H1 (cell line): ENCODE data around the gene C5. TPM values are rescaled to one million over a fixed set of nuclear protein-coding genes. Genes with fewer than 3 reads are reported as not detected.

ENCODE experiments used
- CTCF ChIA-PET: fragments of 300-600 bp; sonication (Branson Sonifier 250); formaldehyde crosslinking; loops from one replicate; lab custom pipeline; 2021; ENCODE audit not compliant: partially characterized antibody; lab: Charles Lee
- POLR2A ChIA-PET: fragments of 300-600 bp; sonication (Branson Sonifier 250); formaldehyde crosslinking; loops from one replicate; lab custom pipeline; 2021; ENCODE audit warnings: inconsistent platforms; ENCODE audit not compliant: partially characterized antibody; lab: Charles Lee
- DNase-seq, 2 experiments: peaks; one replicate each; pipeline versions ENCODE4 v3.0.0 to v3.0.0-alpha.2; 2010 to 2022; ENCODE audit warnings: low spot score in 2 of 2, low read depth in 1 of 2, mixed read lengths in 1 of 2
- FAIRE-seq: peaks from 2 replicates; lab custom pipeline; 2011; peaks lifted over from hg19 to GRCh38; lab: Jason Lieb, UNC
- H2AFZ ChIP-seq: 2 replicates; pipeline ENCODE4 v1.8.1; 2012; ENCODE audit warnings: low read length, inconsistent platforms
- H2AK5ac ChIP-seq: 2 replicates; pipeline ENCODE4 v1.6.1; 2013; ENCODE audit warnings: low read depth, low read length
- H2BK120ac ChIP-seq: replicated peaks from 2 replicates; pipeline ENCODE3; 2013; ENCODE audit warnings: low read depth, low read length, inconsistent platforms
- H2BK12ac ChIP-seq: 2 replicates; pipeline ENCODE4 v1.6.1; 2013; ENCODE audit warnings: low read depth, low read length
- H2BK15ac ChIP-seq: 2 replicates; pipeline ENCODE4 v1.6.1; 2013; ENCODE audit warnings: low read length
- H2BK20ac ChIP-seq: 2 replicates; pipeline ENCODE4 v1.6.1; 2013; ENCODE audit warnings: low read length
- H2BK5ac ChIP-seq: 2 replicates; pipeline ENCODE4 v1.6.1; 2013; ENCODE audit warnings: low read depth, low read length
- H3K14ac ChIP-seq: 2 replicates; pipeline ENCODE4 v1.6.1; 2013; ENCODE audit warnings: inconsistent platforms; ENCODE audit not compliant: insufficient read length
- H3K18ac ChIP-seq: 2 replicates; pipeline ENCODE4 v1.6.1; 2013; ENCODE audit warnings: low read length; ENCODE audit errors: extremely low read depth
- H3K23ac ChIP-seq: 2 replicates; pipeline ENCODE4 v1.6.1; 2013; ENCODE audit warnings: inconsistent platforms; ENCODE audit not compliant: insufficient read length
- H3K23me2 ChIP-seq: 2 replicates; pipeline ENCODE4 v1.6.1; 2013; ENCODE audit warnings: low read depth, low read length
- H3K27ac ChIP-seq: 2 replicates; pipeline ENCODE4 v1.6.1; 2011; ENCODE audit warnings: low read depth, low read length, inconsistent platforms
- H3K27me3 ChIP-seq, 4 experiments: replicated peaks in 1 of 4; 1 replicate in 1 of 4; 2 replicates in 3 of 4; pipeline versions ENCODE4 v1.6.1 to v1.8.1; 2011 to 2013; ENCODE audit warnings: low read length in 3 of 4, mild to moderate bottlenecking in 3 of 4, inconsistent platforms in 2 of 4, mixed read lengths in 2 of 4, moderate library complexity in 1 of 4; ENCODE audit not compliant: control insufficient read depth in 3 of 4, insufficient read depth in 3 of 4; ENCODE audit errors: extremely low read depth in 1 of 4
- H3K36me3 ChIP-seq, 4 experiments: 2 replicates each; pipeline versions ENCODE4 v1.6.1 to v1.8.1; 2011 to 2013; ENCODE audit warnings: mild to moderate bottlenecking in 4 of 4, low read length in 3 of 4, moderate library complexity in 2 of 4, control low read depth in 1 of 4, inconsistent platforms in 1 of 4; ENCODE audit not compliant: insufficient read depth in 4 of 4, control insufficient read depth in 2 of 4
- H3K4ac ChIP-seq: replicated peaks from 2 replicates; pipeline ENCODE3; 2013; ENCODE audit warnings: low read length, low read depth, mixed read lengths, inconsistent platforms; ENCODE audit not compliant: insufficient read length
- H3K4me1 ChIP-seq, 4 experiments: replicated peaks in 1 of 4; 1 replicate in 1 of 4; 2 replicates in 3 of 4; pipeline versions ENCODE4 v1.6.1 to v1.8.1; 2011 to 2013; ENCODE audit warnings: low read length in 3 of 4, inconsistent platforms in 2 of 4, mixed read lengths in 1 of 4; ENCODE audit not compliant: insufficient read depth in 4 of 4, control insufficient read depth in 3 of 4
- H3K4me2 ChIP-seq, 2 experiments: 2 replicates each; pipeline versions ENCODE4 v1.6.1 to v1.8.1; 2011 to 2013; ENCODE audit warnings: low read depth in 2 of 2, low read length in 2 of 2, control low read depth in 1 of 2, inconsistent platforms in 1 of 2, mild to moderate bottlenecking in 1 of 2; ENCODE audit not compliant: insufficient read depth in 1 of 2
- H3K4me3 ChIP-seq, 4 experiments: fragments of 200-600, 300-600 bp in 1 of 4; sonication (generic), shearing (Covaris generic), sonication (Bioruptor Twin) in 1 of 4; 2 replicates each; pipeline versions ENCODE4 v1.5.1 to v1.8.1; 2011 to 2016; ENCODE audit warnings: low read length in 4 of 4, low read depth in 3 of 4, control low read depth in 2 of 4, inconsistent platforms in 2 of 4, mild to moderate bottlenecking in 2 of 4, mixed read lengths in 1 of 4, moderate library complexity in 1 of 4; ENCODE audit not compliant: insufficient read depth in 2 of 4; ENCODE audit errors: extremely low read depth in 1 of 4
- H3K56ac ChIP-seq: replicated peaks from 2 replicates; pipeline ENCODE3; 2013; ENCODE audit warnings: low read depth, mild to moderate bottlenecking, mixed read lengths, low read length, inconsistent platforms; ENCODE audit not compliant: insufficient read length
- H3K79me1 ChIP-seq: 2 replicates; pipeline ENCODE4 v1.6.1; 2013; ENCODE audit warnings: low read depth, low read length, control low read depth
- H3K79me2 ChIP-seq, 2 experiments: 2 replicates each; pipeline versions ENCODE4 v1.6.1 to v1.8.1; 2012 to 2013; ENCODE audit warnings: low read length in 2 of 2, mild to moderate bottlenecking in 2 of 2, inconsistent platforms in 1 of 2; ENCODE audit not compliant: insufficient read depth in 2 of 2, control insufficient read depth in 1 of 2
- H3K9ac ChIP-seq, 4 experiments: replicated peaks in 1 of 4; 1 replicate in 1 of 4; 2 replicates in 3 of 4; pipeline versions ENCODE4 v1.6.1 to v1.8.1; 2011 to 2013; ENCODE audit warnings: low read depth in 3 of 4, low read length in 3 of 4, control low read depth in 2 of 4, mild to moderate bottlenecking in 2 of 4, moderate library complexity in 2 of 4, inconsistent platforms in 1 of 4; ENCODE audit errors: extremely low read depth in 1 of 4
- H3K9me3 ChIP-seq, 2 experiments: 2 replicates each; pipeline versions ENCODE4 v1.6.1 to v1.8.1; 2012 to 2013; ENCODE audit warnings: mild to moderate bottlenecking in 2 of 2, moderate library complexity in 2 of 2, control low read depth in 1 of 2, inconsistent platforms in 1 of 2, low read depth in 1 of 2, low read length in 1 of 2, mixed read lengths in 1 of 2; ENCODE audit not compliant: insufficient read depth in 2 of 2
- H4K20me1 ChIP-seq, 2 experiments: replicated peaks in 1 of 2; 2 replicates each; pipeline versions ENCODE3 to v1.8.1; 2011 to 2013; ENCODE audit warnings: inconsistent platforms in 2 of 2, low read length in 2 of 2, mild to moderate bottlenecking in 1 of 2; ENCODE audit not compliant: insufficient read depth in 2 of 2, control insufficient read depth in 1 of 2
- H4K5ac ChIP-seq: 2 replicates; pipeline ENCODE4 v1.6.1; 2013; ENCODE audit warnings: low read length, low read depth, mixed read lengths, inconsistent platforms; ENCODE audit not compliant: insufficient read length
- H4K8ac ChIP-seq: 2 replicates; pipeline ENCODE4 v1.8.0; 2013; ENCODE audit warnings: mild to moderate bottlenecking, moderate library complexity, low read length, inconsistent platforms; ENCODE audit not compliant: insufficient read depth; ENCODE audit errors: extremely low read depth
- H4K91ac ChIP-seq: replicated peaks from 2 replicates; pipeline ENCODE3; 2013; ENCODE audit warnings: low read length, mixed read lengths, inconsistent platforms; ENCODE audit not compliant: insufficient read length
- CBX8 ChIP-seq: fragments of 300-800, 300-1000 bp; sonication (generic); IDR thresholded peaks from 2 replicates; pipeline ENCODE4 v1.7.1; 2016; ENCODE audit warnings: low read depth, low read length, borderline replicate concordance
- EGR1 ChIP-seq: IDR thresholded peaks from 2 replicates; pipeline ENCODE4 v1.6.1; 2011; ENCODE audit warnings: low read depth, low read length, borderline replicate concordance
- EP300 ChIP-seq, 2 experiments: IDR thresholded peaks; 1 replicate in 1 of 2; 2 replicates in 1 of 2; pipeline ENCODE4 v1.6.1; 2011 to 2012; ENCODE audit warnings: low read depth in 2 of 2, low read length in 2 of 2, mild to moderate bottlenecking in 2 of 2, borderline replicate concordance in 1 of 2, inconsistent platforms in 1 of 2, moderate library complexity in 1 of 2
- EZH2 ChIP-seq: fragments of 200-600 bp; sonication (generic); IDR thresholded peaks from 2 replicates; pipeline ENCODE4 v1.7.1; 2012; ENCODE audit warnings: low read depth, mild to moderate bottlenecking, moderate library complexity, low read length, inconsistent platforms; ENCODE audit not compliant: severe bottlenecking
- GTF2F1 ChIP-seq: IDR thresholded peaks from 2 replicates; pipeline ENCODE4 v1.6.1; 2012; ENCODE audit warnings: low read depth, low read length, improper control_type of control experiment, borderline replicate concordance
- JUND ChIP-seq: IDR thresholded peaks from 2 replicates; pipeline ENCODE4 v1.6.1; 2011; ENCODE audit warnings: mild to moderate bottlenecking, improper control_type of control experiment, low read length
- MAFK ChIP-seq: IDR thresholded peaks from 2 replicates; pipeline ENCODE4 v1.6.1; 2012; ENCODE audit warnings: low read depth, mild to moderate bottlenecking, improper control_type of control experiment, low read length
- SP4 ChIP-seq: IDR thresholded peaks from 2 replicates; pipeline ENCODE4 v1.6.1; 2012; ENCODE audit warnings: low read length, inconsistent platforms
- TAF1 ChIP-seq: IDR thresholded peaks from 2 replicates; pipeline ENCODE4 v1.6.1; 2011; ENCODE audit warnings: mild to moderate bottlenecking, low read depth, low read length
- TCF12 ChIP-seq: IDR thresholded peaks from 2 replicates; pipeline ENCODE4 v1.6.1; 2011; ENCODE audit warnings: low read depth, mild to moderate bottlenecking, low read length
- YY1 ChIP-seq: IDR thresholded peaks from 2 replicates; pipeline ENCODE4 v1.6.1; 2011; ENCODE audit warnings: low read depth, mild to moderate bottlenecking, low read length
- WGBS, 2 experiments: shearing (Covaris generic) in 1 of 2; methylation state at CpG; one replicate each; pipeline versions ENCODE4 v1.1.6 to v1.1.7; 2013 to 2015; ENCODE audit warnings: low lambda C conversion rate in 2 of 2, mixed read lengths in 2 of 2, inconsistent platforms in 1 of 2, low coverage in 1 of 2, missing lambda C conversion rate in 1 of 2; ENCODE audit not compliant: insufficient replicate concordance in 2 of 2, insufficient coverage in 1 of 2, insufficient read length in 1 of 2; ENCODE audit errors: extremely low coverage in 1 of 2, missing lambda C conversion rate in 1 of 2; 5-methylcytosine and 5-hydroxymethylcytosine counted together
- polyA plus RNA-seq, 7 experiments: library from polyadenylated mRNA; depleted of rRNA in 3 of 7; stranded (reverse) in 5 of 7; unstranded in 2 of 7; fragments of >200 nt in 5 of 7; fragments of 200-250 nt in 2 of 7; gene quantifications; 1 replicate in 5 of 7; 2 replicates in 1 of 7; 4 replicates in 1 of 7; pipeline versions ENCODE4 v1.2.1 to v1.2.3, GENCODE V29; 2011 to 2013; ENCODE audit warnings: missing spikeins in 2 of 7, mixed read lengths in 2 of 7
- total RNA-seq: library from RNA; stranded (reverse); fragmentation: NEBNext Ultra II Directional; extraction: Animal tissue kit (Norgen Biotek cat#: 25700); gene quantifications from 2 replicates; pipeline ENCODE4 v1.2.1, GENCODE V29; 2021
- TF ChIP-seq, protein P1 (sequence below): IDR thresholded peaks from 2 replicates; pipeline ENCODE4 v1.6.1; 2012; ENCODE audit warnings: inconsistent platforms

Gene C5
- total and polyA plus RNA-seq, 2 of the 8 experiments (the other 6 are each of a cell fraction or from before 2014, with no cell fraction given), result 0.24 to 0.35 TPM

GRCh38 chr9:120933310-120934055 is 116.6 kb downstream of the C5 start:
- H3K27me3 ChIP-seq, result no peaks in the 10 kb centered on the region
- no peak overlapping the region for H2AK5ac ChIP-seq
- no peak overlapping the region for H4K8ac ChIP-seq
- H3K18ac ChIP-seq, result no peak overlapping the region
- H3K79me2 ChIP-seq, result no peaks in the 10 kb centered on the region
- CTCF ChIA-PET, result interaction anchor here (0.9 to 12.5 kb wide), 7 partner anchors 10 to 76 kb away, joined by 3 to 108 read pairs (median 4); no protein-coding TSS in a partner anchor
- H3K79me1 ChIP-seq, result no peaks in the 10 kb centered on the region
- no peak overlapping the region for H2BK120ac ChIP-seq
- no peak overlapping the region for H3K23ac ChIP-seq
- H2AFZ ChIP-seq, result no peak overlapping the region
- H3K23me2 ChIP-seq, result peaks cover under 1% of the 10 kb centered on the region; the same call in 1 of the 2 replicates
- H3K14ac ChIP-seq, result no peak overlapping the region
- peaks cover 0 to 7% (median 2%) of the 10 kb centered on the region in 4 experiments; a peak in 3 of 7 replicates for H3K4me1 ChIP-seq
- no peak overlapping the region for H2BK20ac ChIP-seq
- no peak overlapping the region for H2BK5ac ChIP-seq
- TF ChIP-seq TAF1, result no peak
- TF ChIP-seq YY1, result no peak
- TF ChIP-seq CBX8, result no peak
- no peak for TF ChIP-seq MAFK
- TF ChIP-seq JUND, result no peak
- TF ChIP-seq GTF2F1, result no peak
- TF ChIP-seq TCF12, result no peak
- TF ChIP-seq, protein P1, sequence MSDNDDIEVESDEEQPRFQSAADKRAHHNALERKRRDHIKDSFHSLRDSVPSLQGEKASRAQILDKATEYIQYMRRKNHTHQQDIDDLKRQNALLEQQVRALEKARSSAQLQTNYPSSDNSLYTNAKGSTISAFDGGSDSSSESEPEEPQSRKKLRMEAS, result no peak
- TF ChIP-seq EZH2, result no peak
- no peak for TF ChIP-seq SP4
- no peak for TF ChIP-seq EP300 (IDR thresholded peaks at IDR 0.05; ENCODE audit: borderline replicate concordance in 1 of 2, low read depth in 2 of 2, low read length in 2 of 2)
- TF ChIP-seq EGR1, result no peak
- H3K4ac ChIP-seq, result no peak overlapping the region
- no peaks in the 10 kb centered on the region for H4K20me1 ChIP-seq
- H3K56ac ChIP-seq, result no peak overlapping the region
- no peak overlapping the region for H2BK12ac ChIP-seq
- FAIRE-seq (no peak), DNase-seq (no peak)
- H3K27ac ChIP-seq, result no peak overlapping the region
- no peak overlapping the region for H3K4me3 ChIP-seq
- H3K9me3 ChIP-seq, result no peaks in the 10 kb centered on the region
- H3K9ac ChIP-seq, result no peak overlapping the region
- no peak overlapping the region for H4K91ac ChIP-seq
- no peak overlapping the region for H4K5ac ChIP-seq
- POLR2A ChIA-PET, result interaction anchor here (0.8 to 1.6 kb wide), 2 partner anchors 8 to 10 kb away, joined by 3 read pairs; no protein-coding TSS in a partner anchor
- H3K36me3 ChIP-seq, result no peaks in the 10 kb centered on the region
- 89% methylated on average over 8 of the region's 8 CpGs; no CpG with 5 or more reads in 1 of the 2 experiments for WGBS, 2 experiments
- H2BK15ac ChIP-seq, result no peak overlapping the region
- H3K4me2 ChIP-seq, result no peak overlapping the region
